ENCODE results near the gene DSG4.

- TF ChIP-seq, protein P1, sequence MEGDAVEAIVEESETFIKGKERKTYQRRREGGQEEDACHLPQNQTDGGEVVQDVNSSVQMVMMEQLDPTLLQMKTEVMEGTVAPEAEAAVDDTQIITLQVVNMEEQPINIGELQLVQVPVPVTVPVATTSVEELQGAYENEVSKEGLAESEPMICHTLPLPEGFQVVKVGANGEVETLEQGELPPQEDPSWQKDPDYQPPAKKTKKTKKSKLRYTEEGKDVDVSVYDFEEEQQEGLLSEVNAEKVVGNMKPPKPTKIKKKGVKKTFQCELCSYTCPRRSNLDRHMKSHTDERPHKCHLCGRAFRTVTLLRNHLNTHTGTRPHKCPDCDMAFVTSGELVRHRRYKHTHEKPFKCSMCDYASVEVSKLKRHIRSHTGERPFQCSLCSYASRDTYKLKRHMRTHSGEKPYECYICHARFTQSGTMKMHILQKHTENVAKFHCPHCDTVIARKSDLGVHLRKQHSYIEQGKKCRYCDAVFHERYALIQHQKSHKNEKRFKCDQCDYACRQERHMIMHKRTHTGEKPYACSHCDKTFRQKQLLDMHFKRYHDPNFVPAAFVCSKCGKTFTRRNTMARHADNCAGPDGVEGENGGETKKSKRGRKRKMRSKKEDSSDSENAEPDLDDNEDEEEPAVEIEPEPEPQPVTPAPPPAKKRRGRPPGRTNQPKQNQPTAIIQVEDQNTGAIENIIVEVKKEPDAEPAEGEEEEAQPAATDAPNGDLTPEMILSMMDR (IDR thresholded peaks at IDR 0.05; ENCODE audit: borderline replicate concordance, extremely low read depth, low read length, poor library complexity, severe bottlenecking) = no peak
- no peak for TF ChIP-seq EZH2 (IDR thresholded peaks at IDR 0.05; ENCODE audit: borderline replicate concordance, low read depth, low read length, severe bottlenecking)
These were observed 46.7 kb upstream of the DSG4 start for GRCh38 chr18:31329787-31330438.
